OCI-LY3 (cell line): ENCODE data around the gene BTBD8.

Source experiments
- EZH2phosphoT487 ChIP-seq: fragments of 200-600 bp; shearing (Covaris generic); IDR thresholded peaks from 2 replicates; pipeline ENCODE4 v1.6.1; 2018; ENCODE audit warnings: antibody characterized with exemption, mixed run types, low read depth
- TF ChIP-seq, protein P1 (sequence below): fragments of 200-600, 300-600 bp; sonication (generic); IDR thresholded peaks from 2 replicates; pipeline ENCODE4 v1.5.1; 2014; ENCODE audit warnings: antibody characterized with exemption, low read length, low read depth

- TF ChIP-seq, protein P1, sequence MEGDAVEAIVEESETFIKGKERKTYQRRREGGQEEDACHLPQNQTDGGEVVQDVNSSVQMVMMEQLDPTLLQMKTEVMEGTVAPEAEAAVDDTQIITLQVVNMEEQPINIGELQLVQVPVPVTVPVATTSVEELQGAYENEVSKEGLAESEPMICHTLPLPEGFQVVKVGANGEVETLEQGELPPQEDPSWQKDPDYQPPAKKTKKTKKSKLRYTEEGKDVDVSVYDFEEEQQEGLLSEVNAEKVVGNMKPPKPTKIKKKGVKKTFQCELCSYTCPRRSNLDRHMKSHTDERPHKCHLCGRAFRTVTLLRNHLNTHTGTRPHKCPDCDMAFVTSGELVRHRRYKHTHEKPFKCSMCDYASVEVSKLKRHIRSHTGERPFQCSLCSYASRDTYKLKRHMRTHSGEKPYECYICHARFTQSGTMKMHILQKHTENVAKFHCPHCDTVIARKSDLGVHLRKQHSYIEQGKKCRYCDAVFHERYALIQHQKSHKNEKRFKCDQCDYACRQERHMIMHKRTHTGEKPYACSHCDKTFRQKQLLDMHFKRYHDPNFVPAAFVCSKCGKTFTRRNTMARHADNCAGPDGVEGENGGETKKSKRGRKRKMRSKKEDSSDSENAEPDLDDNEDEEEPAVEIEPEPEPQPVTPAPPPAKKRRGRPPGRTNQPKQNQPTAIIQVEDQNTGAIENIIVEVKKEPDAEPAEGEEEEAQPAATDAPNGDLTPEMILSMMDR, result no peak
- TF ChIP-seq EZH2phosphoT487, result no peak
These were observed 14.4 kb downstream of the BTBD8 start for GRCh38 chr1:92094595-92094994.
